Heart left ventricle (tissue), 13 donors: ENCODE data around the gene BCR.

Experiments
- CTCF ChIP-seq, 12 donors: fragments of 200-600 bp; sonication (generic) in 4 of 12; IDR thresholded peaks; one replicate each; pipeline versions ENCODE4 v1.5.0 to v1.8.0; 2018 to 2022; ENCODE audit warnings: antibody characterized with exemption in 12 of 12, mild to moderate bottlenecking in 5 of 12
- POLR2A ChIP-seq, 2 donors: fragments of 450-650 bp; IDR thresholded peaks; one replicate each; pipeline ENCODE4 v1.6.1; 2017; ENCODE audit warnings: antibody characterized with exemption in 2 of 2, mild to moderate bottlenecking in 2 of 2, moderate library complexity in 2 of 2
- donor health status: ischemic (EF 13 %, LVEDD 7.1; RV severe dilation, severe dysfunction).
- donor health status: DM: no; HTN: yes; CAD: no.
- donor health status: DM: no; HTN: no; CAD: no.
- donor health status: ischemic (EF 25% LVEDD 6.9; RV normal size, moderate dysfunction).
- donor health status: ischemic (EF 25% LVEDD 5.7; RV mildly dilated, moderate dysfunction).
- donor health status: ischemic (EF 35%, LVEDD 5.7; RV mildly dilated, moderate dysfunction).
- donor health status: nonischemic (EF 11% LVEDD 7.7; RV severe dilation, severe dysfunction).
- donor health status: DM: yes; HTN: yes; CAD: no.
- donor health status: PGD.
- donor health status: ischemic (EF 29% LVEDD 5.4; RV normal size, mild dysfunction).
- donor health status: nonischemic (EF 23%, LVEDD 6.1; RV moderate dilation, normal function).

- TF ChIP-seq POLR2A (IDR thresholded peaks at IDR 0.05): no peak
- TF ChIP-seq CTCF (IDR thresholded peaks at IDR 0.05): no peak
These were observed 23.8 kb downstream of the BCR start for GRCh38 chr22:23204125-23204488.
